Activated CD4-positive, alpha-beta memory T cell treated with anti-CD3 and anti-CD28 coated beads for 36 hours (primary cell): Measurements from ENCODE around the gene CXorf51B. TPM values are rescaled to one million over a fixed set of nuclear protein-coding genes. Genes with fewer than 3 reads are reported as not detected.
"Not testable (repeated sequence)": the region's sequence is repeated elsewhere in the genome, so short reads cannot be mapped to it uniquely, and the experiment has no call there.

Experiments used
- CTCF ChIA-PET: fragments of 350-600 bp; sonication (Branson Sonifier 250); formaldehyde crosslinking; loops from one replicate; lab custom pipeline; 2021; ENCODE audit warnings: antibody characterized with exemption, inconsistent platforms; lab: Charles Lee
- POLR2A ChIA-PET: fragments of 350-600 bp; sonication (Branson Sonifier 250); formaldehyde crosslinking; loops from one replicate; lab custom pipeline; 2021; ENCODE audit warnings: antibody characterized with exemption; lab: Charles Lee
- DNase-seq: peaks from one replicate; pipeline ENCODE4 v3.0.0-alpha.2; 2020
- H3K27ac Mint-ChIP-seq: one replicate; pipeline ENCODE4 v1.8.0; 2021; ENCODE audit warnings: mixed read lengths
- H3K27me3 Mint-ChIP-seq: one replicate; pipeline ENCODE4 v1.8.0; 2021; ENCODE audit warnings: mixed read lengths
- H3K36me3 Mint-ChIP-seq: one replicate; pipeline ENCODE4 v1.8.0; 2021; ENCODE audit warnings: mixed read lengths
- H3K4me1 Mint-ChIP-seq: one replicate; pipeline ENCODE4 v1.8.0; 2021; ENCODE audit warnings: low read depth, mixed read lengths
- H3K4me3 Mint-ChIP-seq: one replicate; pipeline ENCODE4 v1.8.0; 2021; ENCODE audit warnings: mild to moderate bottlenecking, mixed read lengths
- H3K9me3 Mint-ChIP-seq: one replicate; pipeline ENCODE4 v1.8.0; 2021; ENCODE audit warnings: mixed read lengths
- intact Hi-C: fragments of 100-400 bp; cut with micrococcal nuclease; formaldehyde crosslinking; loops from one replicate; pipeline ENCODE4 v1.15.1; 2023
- total RNA-seq, 2 experiments: library from RNA; stranded (reverse); gene quantifications; one replicate each; pipeline ENCODE4 v1.2.3, GENCODE V29; 2021

CXorf51B gene
- not detected for total RNA-seq

GRCh38 chrX:146809471-146809870 lies at the start of gene CXorf51B:
CXorf51B (plus strand) TSS chrX:146809771; CDS start chrX:146809792, 21 bp downstream.
- DNase-seq, H3K36me3 Mint-ChIP-seq, H3K27ac Mint-ChIP-seq, H3K4me3 Mint-ChIP-seq, intact Hi-C loops, CTCF ChIA-PET, H3K27me3 Mint-ChIP-seq, POLR2A ChIA-PET, H3K9me3 Mint-ChIP-seq, H3K4me1 Mint-ChIP-seq: not testable (repeated sequence)

GRCh38 chrX:146814644-146815043 lies 5.1 kb downstream of the CXorf51B start, which contains the start of gene CXorf51A:
CXorf51A (minus strand) TSS chrX:146814744; CDS start chrX:146814723, 21 bp downstream.
- DNase-seq, CTCF ChIA-PET, H3K27ac Mint-ChIP-seq, H3K4me1 Mint-ChIP-seq, H3K27me3 Mint-ChIP-seq, H3K4me3 Mint-ChIP-seq, POLR2A ChIA-PET, H3K36me3 Mint-ChIP-seq, H3K9me3 Mint-ChIP-seq, intact Hi-C loops: not testable (repeated sequence)

- CTCF ChIA-PET = no interaction called here
- Mint-ChIP-seq H3K36me3 (no peaks in the 10 kb centered on the region), H3K27me3 (no peaks in the 10 kb centered on the region), H3K27ac (no peak overlapping the region), H3K9me3 (no peaks in the 10 kb centered on the region), H3K4me3 (no peak overlapping the region), H3K4me1 (no peaks in the 10 kb centered on the region)
- POLR2A ChIA-PET = no interaction called here
- intact Hi-C loops = no loop called here
- no peak for DNase-seq
Measured at GRCh38 chrX:146831994-146832393, 22.4 kb downstream of the CXorf51B start.

- DNase-seq = no peak
- ChIA-PET POLR2A (no interaction called here), CTCF (no interaction called here)
- no peaks in the 10 kb centered on the region for H3K36me3 Mint-ChIP-seq
- peaks cover 6% of the 10 kb centered on the region for H3K9me3 Mint-ChIP-seq
- intact Hi-C loops = no loop called here
- no peak overlapping the region for H3K27ac Mint-ChIP-seq
- no peaks in the 10 kb centered on the region for H3K4me1 Mint-ChIP-seq
- no peak overlapping the region for H3K4me3 Mint-ChIP-seq
- H3K27me3 Mint-ChIP-seq = no peaks in the 10 kb centered on the region
Measured at GRCh38 chrX:146854281-146854680, 44.7 kb downstream of the CXorf51B start.

Other genes with a start within 250 kb of the CXorf51B start
- gene CXorf51A, start 5.0 kb downstream of the CXorf51B start, total RNA-seq = not detected